ENCODE results near the gene ARHGAP12.

DNA sequence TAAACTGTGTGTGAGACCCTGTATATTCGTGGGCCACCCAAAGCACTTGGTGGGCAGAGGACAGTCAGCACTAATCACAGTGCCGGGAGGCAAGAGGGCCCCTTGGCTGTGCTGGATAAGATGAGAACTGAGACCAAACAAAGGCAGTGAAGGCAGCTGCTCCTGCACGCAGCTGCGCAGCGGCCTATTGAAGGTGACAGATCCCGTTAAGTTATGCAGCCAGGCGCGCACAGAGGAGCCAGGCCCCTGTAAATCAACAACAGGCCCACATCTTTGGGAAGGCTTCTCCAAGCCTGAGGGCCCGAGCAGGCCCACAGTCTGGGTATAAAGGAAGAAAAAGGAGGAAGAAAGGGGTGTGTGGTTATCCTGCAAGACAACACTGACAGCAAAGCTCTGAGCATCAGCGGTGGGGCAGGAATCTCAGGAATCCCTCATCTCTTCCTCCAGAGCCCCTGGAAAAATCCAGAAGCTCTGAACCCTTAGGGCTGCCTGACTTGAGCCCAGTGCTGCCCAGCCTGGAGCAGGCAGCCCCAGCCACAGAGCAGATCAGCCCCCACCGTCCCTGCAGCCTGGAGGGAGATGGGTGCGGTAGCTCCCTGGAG lies 154.2 kb downstream of the ARHGAP12 start:
- TF ChIP-seq, protein P1, sequence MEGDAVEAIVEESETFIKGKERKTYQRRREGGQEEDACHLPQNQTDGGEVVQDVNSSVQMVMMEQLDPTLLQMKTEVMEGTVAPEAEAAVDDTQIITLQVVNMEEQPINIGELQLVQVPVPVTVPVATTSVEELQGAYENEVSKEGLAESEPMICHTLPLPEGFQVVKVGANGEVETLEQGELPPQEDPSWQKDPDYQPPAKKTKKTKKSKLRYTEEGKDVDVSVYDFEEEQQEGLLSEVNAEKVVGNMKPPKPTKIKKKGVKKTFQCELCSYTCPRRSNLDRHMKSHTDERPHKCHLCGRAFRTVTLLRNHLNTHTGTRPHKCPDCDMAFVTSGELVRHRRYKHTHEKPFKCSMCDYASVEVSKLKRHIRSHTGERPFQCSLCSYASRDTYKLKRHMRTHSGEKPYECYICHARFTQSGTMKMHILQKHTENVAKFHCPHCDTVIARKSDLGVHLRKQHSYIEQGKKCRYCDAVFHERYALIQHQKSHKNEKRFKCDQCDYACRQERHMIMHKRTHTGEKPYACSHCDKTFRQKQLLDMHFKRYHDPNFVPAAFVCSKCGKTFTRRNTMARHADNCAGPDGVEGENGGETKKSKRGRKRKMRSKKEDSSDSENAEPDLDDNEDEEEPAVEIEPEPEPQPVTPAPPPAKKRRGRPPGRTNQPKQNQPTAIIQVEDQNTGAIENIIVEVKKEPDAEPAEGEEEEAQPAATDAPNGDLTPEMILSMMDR (IDR thresholded peaks at IDR 0.05; ENCODE audit: low read depth, low read length, poor library complexity, severe bottlenecking): no peak
- TF ChIP-seq EZH2phosphoT487 (IDR thresholded peaks at IDR 0.05; ENCODE audit: borderline replicate concordance, low read length): no peak
